K562 (cell line): Measurements from ENCODE around the gene ANKRD34B. TPM values are rescaled to one million over a fixed set of nuclear protein-coding genes. Genes with fewer than 3 reads are reported as not detected.

Experiments
- ATAC-seq: fragments of 200-7000 bp; cut with Tn5 transposase; 3 replicates; pipeline ENCODE4 v1.9.1; 2020; ENCODE audit warnings: moderate library complexity
- BruUV-seq: library from RNA; stranded (reverse); fragments of 400-500 nt; replicated peaks from 2 replicates; lab custom pipeline; 2021; lab: Mats Ljungman, UMichigan
- CTCF ChIA-PET: fragments of 300-600 bp; formaldehyde crosslinking; extraction: SDS; loops from one replicate; lab custom pipeline; 2021; ENCODE audit warnings: low intra/inter-chr PET ratio; lab: Yijun Ruan, JAX
- POLR2A ChIA-PET: fragments of 300-600, 350-650 bp; sonication (Branson Sonifier 250); formaldehyde crosslinking; extraction: SDS; loops from one replicate; lab custom pipeline; 2021; ENCODE audit warnings: antibody characterized with exemption, inconsistent platforms; lab: Yijun Ruan, JAX
- DNase-seq, 4 experiments: peaks; one replicate each; pipeline versions ENCODE4 v3.0.0 to v3.0.0-alpha.2; 2011 to 2018; ENCODE audit warnings: low spot score in 3 of 4, mixed read lengths in 3 of 4; ENCODE audit errors: extremely low read depth in 1 of 4
- FAIRE-seq: peaks from 2 replicates; lab custom pipeline; 2011; peaks lifted over from hg19 to GRCh38; lab: Jason Lieb, UNC
- H2AFZ ChIP-seq: 2 replicates; pipeline ENCODE4 v1.6.0; 2011; ENCODE audit warnings: low read depth, low read length, control low read depth, inconsistent platforms
- H3K27ac ChIP-seq: fragments of 200-600 bp; 3 replicates; pipeline ENCODE4 v1.8.0; 2011; ENCODE audit warnings: low read depth, mild to moderate bottlenecking, control low read depth, inconsistent platforms, low read length, moderate library complexity, mixed read lengths; ENCODE audit errors: extremely low read depth
- H3K27me3 ChIP-seq, 2 experiments: fragments of 300-600 bp in 1 of 2; 2 replicates in 1 of 2; 3 replicates in 1 of 2; pipeline versions ENCODE4 v1.6.0 to v1.8.0; 2011; ENCODE audit warnings: inconsistent platforms in 2 of 2, low read length in 2 of 2, mild to moderate bottlenecking in 1 of 2, mixed read lengths in 1 of 2, moderate library complexity in 1 of 2; ENCODE audit not compliant: control insufficient read depth in 2 of 2, insufficient read depth in 2 of 2
- H3K36me3 ChIP-seq: fragments of 300-600 bp; 3 replicates; pipeline ENCODE4 v1.8.0; 2011; ENCODE audit warnings: mild to moderate bottlenecking, low read length, inconsistent platforms; ENCODE audit not compliant: control insufficient read depth, insufficient read depth
- H3K4me1 ChIP-seq, 2 experiments: fragments of 200-600 bp in 1 of 2; replicated peaks in 1 of 2; 2 replicates in 1 of 2; 3 replicates in 1 of 2; pipeline versions ENCODE4 v1.5.1 to v1.8.0; 2011; ENCODE audit warnings: inconsistent platforms in 2 of 2, low read length in 2 of 2, mild to moderate bottlenecking in 1 of 2, mixed read lengths in 1 of 2, moderate library complexity in 1 of 2; ENCODE audit not compliant: control insufficient read depth in 2 of 2, insufficient read depth in 2 of 2
- H3K4me2 ChIP-seq: 2 replicates; pipeline ENCODE4 v1.6.1; 2011; ENCODE audit warnings: low read length, control low read depth, inconsistent platforms, mixed read lengths; ENCODE audit not compliant: insufficient read depth
- H3K4me3 ChIP-seq: fragments of 200-600 bp; sonication (generic), shearing (Covaris generic); 2 replicates; pipeline ENCODE4 v1.5.1; 2016; ENCODE audit warnings: control low read depth, inconsistent platforms
- H3K79me2 ChIP-seq: fragments of 200-600 bp; 3 replicates; pipeline ENCODE4 v1.8.0; 2011; ENCODE audit warnings: low read length, inconsistent platforms; ENCODE audit not compliant: control insufficient read depth, insufficient read depth
- H3K9ac ChIP-seq, 2 experiments: 2 replicates each; pipeline versions ENCODE4 v1.6.0 to v1.6.1; 2011; ENCODE audit warnings: low read depth in 2 of 2, low read length in 2 of 2, control low read depth in 1 of 2, inconsistent platforms in 1 of 2, mild to moderate bottlenecking in 1 of 2, mixed read lengths in 1 of 2; ENCODE audit not compliant: insufficient read depth in 1 of 2
- H3K9me1 ChIP-seq: one replicate; pipeline ENCODE4 v1.6.0; 2011; ENCODE audit warnings: inconsistent platforms, mild to moderate bottlenecking, low read length, moderate library complexity; ENCODE audit not compliant: control insufficient read depth, insufficient read depth
- H3K9me3 ChIP-seq: replicated peaks from 2 replicates; pipeline ENCODE4 v1.5.1; 2011; ENCODE audit warnings: low read depth, low read length, inconsistent platforms; ENCODE audit not compliant: control insufficient read depth, insufficient read depth
- H4K20me1 ChIP-seq: replicated peaks from 2 replicates; pipeline ENCODE4 v1.6.1; 2011; ENCODE audit warnings: low read length, inconsistent platforms, mixed read lengths; ENCODE audit not compliant: control insufficient read depth, insufficient read depth
- E2F3 ChIP-seq: fragments of 250-450 bp; sonication (Bioruptor Pico); IDR thresholded peaks from 2 replicates; pipeline ENCODE4 v1.4.0; 2020; ENCODE audit warnings: mild to moderate bottlenecking
- E2F6 ChIP-seq, 2 experiments: IDR thresholded peaks; 2 replicates each; pipeline ENCODE4 v1.6.1; 2011; ENCODE audit warnings: borderline replicate concordance in 1 of 2, control low read depth in 1 of 2, low read depth in 1 of 2, low read length in 1 of 2, mild to moderate bottlenecking in 1 of 2, mixed read lengths in 1 of 2, moderate library complexity in 1 of 2; ENCODE audit not compliant: insufficient read depth in 1 of 2, insufficient read length in 1 of 2, poor library complexity in 1 of 2, severe bottlenecking in 1 of 2; ENCODE audit errors: extremely low read depth in 1 of 2
- ESRRA ChIP-seq: fragments of 450-650 bp; IDR thresholded peaks from 2 replicates; pipeline ENCODE4 v1.6.1; 2014; ENCODE audit warnings: low read depth, mild to moderate bottlenecking, moderate library complexity, borderline replicate concordance
- GATA2 ChIP-seq: sonication (generic); formaldehyde crosslinking; IDR thresholded peaks from 2 replicates; pipeline ENCODE4 v1.4.0; 2020; ENCODE audit warnings: mild to moderate bottlenecking, missing genetic modification reagents
- GTF2E2 ChIP-seq: fragments of 200-800 bp; sonication (Bioruptor generic); IDR thresholded peaks from 2 replicates; pipeline ENCODE4 v1.6.1; 2016; ENCODE audit warnings: missing genetic modification characterization, missing compliant biosample characterization
- HDAC3 ChIP-seq: fragments of 450-650 bp; IDR thresholded peaks from 2 replicates; pipeline ENCODE4 v1.6.1; 2018; ENCODE audit warnings: borderline replicate concordance, mild to moderate bottlenecking, moderate library complexity; ENCODE audit not compliant: partially characterized antibody
- HDGF ChIP-seq: fragments of 450-650 bp; IDR thresholded peaks from 2 replicates; pipeline ENCODE4 v1.6.1; 2016
- HOXB6 ChIP-seq: fragments of 250-450 bp; sonication (Bioruptor Pico); IDR thresholded peaks from 2 replicates; pipeline ENCODE4 v1.5.1; 2022; ENCODE audit warnings: mild to moderate bottlenecking, borderline replicate concordance
- JUNB ChIP-seq: fragments of 450-650 bp; formaldehyde crosslinking; conservative IDR thresholded peaks from 2 replicates; pipeline ENCODE4 v1.4.0; 2020; ENCODE audit warnings: mild to moderate bottlenecking
- MYC ChIP-seq, 2 experiments: fragments of 250-450 bp in 1 of 2; sonication (Bioruptor Pico) in 1 of 2; IDR thresholded peaks; 2 replicates each; pipeline versions ENCODE4 v1.5.1 to v1.6.1; 2012 to 2021; ENCODE audit warnings: low read depth in 2 of 2, borderline replicate concordance in 1 of 2, improper control_type of control experiment in 1 of 2, low read length in 1 of 2, mild to moderate bottlenecking in 1 of 2, moderate library complexity in 1 of 2
- RAD51 ChIP-seq: fragments of 450-650 bp; IDR thresholded peaks from 2 replicates; pipeline ENCODE4 v1.7.1; 2016; ENCODE audit warnings: low read depth, mild to moderate bottlenecking, borderline replicate concordance
- RBM15 ChIP-seq: fragments of 200-400 bp; formaldehyde crosslinking; IDR thresholded peaks from 2 replicates; pipeline ENCODE4 v1.6.1; 2018; ENCODE audit warnings: mild to moderate bottlenecking, low read length, moderate library complexity; ENCODE audit not compliant: insufficient read depth
- ZNF407 ChIP-seq: fragments of 450-650 bp; IDR thresholded peaks from 2 replicates; pipeline ENCODE4 v1.6.1; 2016; ENCODE audit warnings: low read depth
- ZNF444 ChIP-seq: fragments of 250-450 bp; sonication (Bioruptor Pico); IDR thresholded peaks from 2 replicates; pipeline ENCODE4 v1.4.0; 2020; ENCODE audit warnings: mild to moderate bottlenecking, moderate library complexity
- whole genome bisulfite sequencing: fragments of 100-300 bp; shearing (Covaris generic); methylation state at CpG from one replicate; pipeline ENCODE4 v1.1.6; 2016; ENCODE audit warnings: low coverage, mixed read lengths; ENCODE audit not compliant: insufficient coverage; ENCODE audit errors: missing lambda C conversion rate; 5-methylcytosine and 5-hydroxymethylcytosine counted together
- in situ Hi-C: fragments of 300-500 bp; cut with MboI; formaldehyde crosslinking; loops from 4 replicates; pipeline ENCODE4 v1.15.0; 2018; ENCODE audit warnings: inconsistent platforms, mixed read lengths
- intact Hi-C: fragments of 100-400 bp; cut with micrococcal nuclease; formaldehyde crosslinking; loops from 2 replicates; pipeline ENCODE4 v1.14.2; 2022
- polyA plus RNA-seq, 8 experiments: library from polyadenylated mRNA; depleted of rRNA in 4 of 8; stranded (reverse) in 5 of 8; unstranded in 3 of 8; fragments of >200 nt; fragmentation: Nextera tagmentation in 2 of 8; fragmentation: Illumina TruSeq in 1 of 8; extraction: Ambion mirVana in 2 of 8; extraction: Trizol in 1 of 8; gene quantifications; 2 replicates each; pipeline versions ENCODE4 v1.2.1 to v1.2.3, GENCODE V29; 2011 to 2014; ENCODE audit warnings: inconsistent platforms in 1 of 8, missing spikeins in 1 of 8
- total RNA-seq, 7 experiments: library from RNA; depleted of rRNA in 6 of 7; stranded (reverse); fragments of >200 nt in 6 of 7; fragmentation: Illumina TruSeq in 2 of 7; extraction: Trizol in 2 of 7; gene quantifications; 2 replicates each; pipeline versions ENCODE4 v1.2.1 to v1.2.3, GENCODE V29; 2011 to 2021; ENCODE audit warnings: low replicate concordance in 1 of 7

The ANKRD34B gene
- total and polyA plus RNA-seq, 9 of the 15 experiments (the other 6 are each of a cell fraction or from before 2014, with no cell fraction given), result not detected

GRCh38 chr5:80509362-80509761 lies 60.7 kb downstream of the ANKRD34B start:
- ChIA-PET POLR2A (no interaction called here), CTCF (no interaction called here)
- Histone ChIP-seq H3K4me3 (no peak overlapping the region), H3K4me2 (no peak overlapping the region), H3K9me3 (no peaks in the 10 kb centered on the region), H3K36me3 (no peaks in the 10 kb centered on the region), H3K9me1 (no peaks in the 10 kb centered on the region), H3K9ac (no peak overlapping the region), H4K20me1 (no peaks in the 10 kb centered on the region), H3K27ac (no peak overlapping the region), H3K4me1 (no peaks in the 10 kb centered on the region), H3K79me2 (no peaks in the 10 kb centered on the region), H3K27me3 (peaks cover 7 to 8% of the 10 kb centered on the region in 2 experiments; a peak in 3 of 5 replicates), H2AFZ (no peak overlapping the region)
- BruUV-seq, result no TSS peak
- WGBS, result 3% methylated on average over 4 of the region's 4 CpGs
- intact Hi-C loops (no loop called here), in situ Hi-C loops (no loop called here)
- no peak for ATAC-seq
- no peak for FAIRE-seq
- no peak for DNase-seq
- TF ChIP-seq JUNB (no peak), E2F6 (IDR thresholded peaks at IDR 0.05; ENCODE audit: borderline replicate concordance in 1 of 2, extremely low read depth in 1 of 2, insufficient read depth in 1 of 2, insufficient read length in 1 of 2, low read depth in 1 of 2, low read length in 1 of 2, poor library complexity in 1 of 2, severe bottlenecking in 1 of 2) (no peak), HOXB6 (no peak), GATA2 (no peak), RAD51 (no peak), RBM15 (no peak), ZNF444 (CRISPR knock-in tag) (no peak), HDGF (no peak), MYC (IDR thresholded peaks at IDR 0.05; ENCODE audit: low read depth, low read length) (no peak), MYC (CRISPR knock-in tag; IDR thresholded peaks at IDR 0.05; ENCODE audit: borderline replicate concordance, low read depth) (no peak), ESRRA (no peak), E2F3 (CRISPR knock-in tag) (no peak), HDAC3 (no peak), ZNF407 (no peak), GTF2E2 (no peak)
